ENCODE results near the gene FN1.

Gene FN1

GRCh38 chr2:215382011-215382410, 53.9 kb downstream of the FN1 start:
- DNase-seq = no peak

GRCh38 chr2:215380699-215381098, 55.2 kb downstream of the FN1 start:
- DNase-seq = no peak

GRCh38 chr2:215379948-215380347, 55.9 kb downstream of the FN1 start:
- DNase-seq = no peak

GRCh38 chr2:215379039-215379438, 56.8 kb downstream of the FN1 start:
- no peak for DNase-seq

GRCh38 chr2:215378045-215378444, 57.8 kb downstream of the FN1 start:
- no peak for DNase-seq

- no peak for DNase-seq
Measured at GRCh38 chr2:215377283-215377682, 58.6 kb downstream of the FN1 start.

- DNase-seq = no peak
Measured at GRCh38 chr2:215376103-215376780, 59.6 kb downstream of the FN1 start.

- no peak for DNase-seq
Measured at GRCh38 chr2:215375467-215375830, 60.4 kb downstream of the FN1 start.

- no peak for DNase-seq
Measured at GRCh38 chr2:215374642-215375466, 61.0 kb downstream of the FN1 start.

GRCh38 chr2:215374002-215374401, 61.9 kb downstream of the FN1 start:
- no peak for DNase-seq

GRCh38 chr2:215372968-215373649, 62.8 kb downstream of the FN1 start:
- no peak for DNase-seq

- no peak for DNase-seq
Measured at GRCh38 chr2:215371915-215372897, 63.7 kb downstream of the FN1 start.

- no peak for DNase-seq
Measured at GRCh38 chr2:215370112-215370965, 65.5 kb downstream of the FN1 start.

- DNase-seq = no peak
Measured at GRCh38 chr2:215369181-215369760, 66.6 kb downstream of the FN1 start.

GRCh38 chr2:215368493-215368809, 67.4 kb downstream of the FN1 start:
- DNase-seq = no peak

- DNase-seq = no peak
Measured at GRCh38 chr2:215367662-215368492, 68.0 kb downstream of the FN1 start.

GRCh38 chr2:215366440-215367032, 69.3 kb downstream of the FN1 start:
- no peak for DNase-seq

- DNase-seq = no peak
Measured at GRCh38 chr2:215365184-215365658, 70.6 kb downstream of the FN1 start.

Data from femur (tissue), 1 donor.